Measurements from ENCODE around the gene SEMA5B.

The SEMA5B gene

DNA sequence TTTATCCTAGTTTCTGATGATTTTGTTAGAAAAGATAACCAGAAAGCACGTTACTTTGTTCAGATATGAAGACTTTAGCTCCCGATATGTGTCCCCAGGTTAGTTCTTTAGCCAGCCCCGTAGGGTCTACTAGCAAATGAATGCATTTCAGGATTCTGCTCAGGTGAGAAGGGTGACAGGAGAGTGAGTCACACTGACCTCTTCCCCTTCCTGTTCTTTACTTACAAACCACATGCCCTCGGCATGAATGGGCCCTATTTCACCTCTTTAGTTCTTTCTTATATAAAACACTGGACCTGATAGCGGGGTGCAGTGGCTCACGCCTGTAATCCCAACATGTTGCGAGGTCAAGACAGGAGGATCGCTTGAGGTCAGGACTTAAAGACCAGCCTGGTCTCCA is 134.3 kb downstream of the SEMA5B start:
- TF ChIP-seq, protein P1, sequence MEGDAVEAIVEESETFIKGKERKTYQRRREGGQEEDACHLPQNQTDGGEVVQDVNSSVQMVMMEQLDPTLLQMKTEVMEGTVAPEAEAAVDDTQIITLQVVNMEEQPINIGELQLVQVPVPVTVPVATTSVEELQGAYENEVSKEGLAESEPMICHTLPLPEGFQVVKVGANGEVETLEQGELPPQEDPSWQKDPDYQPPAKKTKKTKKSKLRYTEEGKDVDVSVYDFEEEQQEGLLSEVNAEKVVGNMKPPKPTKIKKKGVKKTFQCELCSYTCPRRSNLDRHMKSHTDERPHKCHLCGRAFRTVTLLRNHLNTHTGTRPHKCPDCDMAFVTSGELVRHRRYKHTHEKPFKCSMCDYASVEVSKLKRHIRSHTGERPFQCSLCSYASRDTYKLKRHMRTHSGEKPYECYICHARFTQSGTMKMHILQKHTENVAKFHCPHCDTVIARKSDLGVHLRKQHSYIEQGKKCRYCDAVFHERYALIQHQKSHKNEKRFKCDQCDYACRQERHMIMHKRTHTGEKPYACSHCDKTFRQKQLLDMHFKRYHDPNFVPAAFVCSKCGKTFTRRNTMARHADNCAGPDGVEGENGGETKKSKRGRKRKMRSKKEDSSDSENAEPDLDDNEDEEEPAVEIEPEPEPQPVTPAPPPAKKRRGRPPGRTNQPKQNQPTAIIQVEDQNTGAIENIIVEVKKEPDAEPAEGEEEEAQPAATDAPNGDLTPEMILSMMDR (conservative IDR thresholded peaks at IDR 0.05; ENCODE audit: control insufficient read depth, insufficient read depth, low read depth, low read length) = no peak
- no peak overlapping the region for H3K4me3 ChIP-seq (ENCODE audit: control insufficient read depth, low read depth, low read length)
- no peak for DNase-seq (ENCODE audit: low read depth)

DNA sequence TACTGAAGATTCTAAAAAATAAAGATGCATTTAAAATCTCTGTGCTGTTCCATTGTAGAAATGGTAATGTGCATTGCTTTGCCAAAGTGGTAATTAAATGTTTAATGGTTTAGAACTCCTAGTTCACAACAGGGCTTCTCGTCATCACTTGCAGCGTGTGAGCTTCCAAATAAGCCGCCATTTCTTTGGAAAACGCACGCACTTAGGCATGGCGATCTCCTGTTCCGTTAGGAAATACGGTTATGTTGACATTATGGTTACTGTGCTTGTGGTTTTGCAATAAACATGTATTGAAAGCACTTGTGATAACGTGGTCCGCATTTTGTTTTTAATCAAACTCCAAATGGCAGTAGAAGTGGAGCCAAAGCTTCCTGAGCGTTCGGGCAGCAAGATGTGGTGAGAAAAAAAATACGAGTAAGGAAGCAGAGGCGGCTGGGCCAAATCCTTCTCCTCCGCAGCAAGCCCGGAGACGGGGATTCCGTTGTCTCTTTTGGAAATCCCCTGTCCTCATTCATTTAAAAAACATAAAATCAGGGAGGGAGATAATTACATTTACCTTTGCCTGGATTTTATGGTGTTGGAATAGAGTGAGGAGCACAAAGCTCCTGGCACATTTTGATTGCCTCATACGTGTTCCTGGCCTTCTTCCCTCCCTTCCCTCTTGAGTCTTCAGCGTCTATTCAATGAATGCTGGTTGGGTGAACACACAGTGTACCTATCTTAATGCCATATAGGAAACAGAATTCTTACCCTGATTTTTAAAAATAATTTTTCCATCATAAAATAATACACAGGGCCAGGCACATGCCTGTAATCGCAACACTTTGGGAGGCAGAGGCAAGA is 135.2 kb downstream of the SEMA5B start:
- TF ChIP-seq, protein P1 (conservative IDR thresholded peaks at IDR 0.05; ENCODE audit: control insufficient read depth, insufficient read depth, low read depth, low read length) = no peak
- DNase-seq (ENCODE audit: low read depth) = no peak
- no peak overlapping the region for H3K4me3 ChIP-seq (ENCODE audit: control insufficient read depth, low read depth, low read length)

DNA sequence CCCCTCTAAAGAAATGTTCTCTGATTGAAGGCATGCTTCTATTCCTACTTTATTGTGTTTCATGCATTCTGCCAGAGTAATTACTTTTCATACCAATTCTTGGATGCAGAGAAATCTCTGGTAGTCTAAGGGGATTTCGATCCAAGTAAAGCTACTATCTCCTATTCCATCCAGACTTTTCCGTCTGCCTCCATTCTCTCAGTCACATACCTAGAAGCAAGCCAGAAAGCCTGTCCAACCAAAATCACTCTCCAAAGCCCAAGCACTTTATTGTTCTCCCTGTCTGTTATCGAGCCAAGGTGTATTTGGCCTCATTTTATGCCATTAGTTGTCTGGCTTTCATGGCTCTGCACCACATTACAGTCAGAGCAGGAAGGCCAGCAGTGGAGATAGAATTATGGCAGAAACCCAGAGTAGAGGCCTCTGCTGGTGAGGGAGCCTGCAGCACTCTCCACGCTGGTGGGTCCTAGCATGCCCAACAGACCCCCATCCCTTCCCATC is 136.8 kb downstream of the SEMA5B start:
- H3K4me3 ChIP-seq (ENCODE audit: control insufficient read depth, low read depth, low read length) = no peak overlapping the region

DNA sequence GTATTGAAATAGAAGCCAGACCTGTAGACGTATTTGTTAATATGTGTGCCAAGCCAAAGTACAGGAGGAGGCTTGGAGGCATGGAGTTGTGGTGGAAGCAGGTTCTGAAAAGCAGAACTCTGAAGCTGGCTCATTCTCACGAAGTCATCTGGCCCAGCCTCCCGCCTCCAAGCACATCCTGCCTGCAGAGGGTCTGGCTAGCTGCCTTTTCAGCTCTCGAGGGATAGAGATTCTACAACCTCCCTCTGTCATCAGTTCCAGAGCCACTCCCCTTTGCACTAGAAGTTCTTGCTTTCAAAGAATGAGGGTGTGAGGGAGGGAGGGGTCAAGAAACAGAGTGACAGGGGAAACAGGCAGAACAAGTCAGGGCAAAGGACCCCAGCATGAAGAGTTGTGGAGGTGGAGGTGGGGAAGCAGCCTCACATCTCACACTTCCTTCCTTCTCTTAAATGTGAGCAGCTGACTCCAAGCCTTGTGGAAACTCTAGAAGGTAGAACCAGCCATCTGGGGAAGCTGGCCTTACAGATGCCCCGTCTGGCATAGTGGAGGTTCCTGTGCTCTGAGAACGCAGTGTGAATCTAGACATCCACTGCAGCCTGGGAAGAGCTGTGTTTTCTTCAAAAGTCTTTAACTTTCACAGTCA is 137.4 kb downstream of the SEMA5B start:
- no peak overlapping the region for H3K4me3 ChIP-seq (ENCODE audit: control insufficient read depth, low read depth, low read length)
- DNase-seq (ENCODE audit: low read depth) = peak; percentile 85
- TF ChIP-seq, protein P1 (conservative IDR thresholded peaks at IDR 0.05; ENCODE audit: control insufficient read depth, insufficient read depth, low read depth, low read length) = no peak

More for the DNA sequence above, 136.8 kb downstream of the SEMA5B start:
- TF ChIP-seq, protein P1 (conservative IDR thresholded peaks at IDR 0.05; ENCODE audit: control insufficient read depth, insufficient read depth, low read depth, low read length) = no peak
- no peak for DNase-seq (ENCODE audit: low read depth)

DNA sequence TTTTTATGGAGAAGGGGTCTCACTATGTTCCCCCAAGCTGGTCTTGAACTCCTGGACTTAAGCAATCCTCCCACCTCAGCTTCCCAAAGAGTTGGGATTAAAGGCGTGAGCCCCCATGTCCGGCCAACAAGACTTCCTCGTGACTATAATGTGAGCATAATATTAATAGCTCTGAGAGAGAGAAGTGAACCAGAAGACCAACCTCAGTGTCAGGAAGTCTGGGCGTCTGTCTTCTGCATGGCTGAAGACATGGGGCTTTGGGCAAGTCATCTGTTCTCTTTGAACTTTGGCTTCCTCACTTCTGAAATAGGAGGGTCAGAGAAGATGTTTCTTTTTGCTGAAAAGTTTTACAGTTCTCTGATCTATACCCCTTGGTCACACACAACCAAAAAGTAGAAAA is 140.6 kb downstream of the SEMA5B start:
- no peak for DNase-seq (ENCODE audit: low read depth)
- TF ChIP-seq, protein P1 (conservative IDR thresholded peaks at IDR 0.05; ENCODE audit: control insufficient read depth, insufficient read depth, low read depth, low read length) = no peak

DNA sequence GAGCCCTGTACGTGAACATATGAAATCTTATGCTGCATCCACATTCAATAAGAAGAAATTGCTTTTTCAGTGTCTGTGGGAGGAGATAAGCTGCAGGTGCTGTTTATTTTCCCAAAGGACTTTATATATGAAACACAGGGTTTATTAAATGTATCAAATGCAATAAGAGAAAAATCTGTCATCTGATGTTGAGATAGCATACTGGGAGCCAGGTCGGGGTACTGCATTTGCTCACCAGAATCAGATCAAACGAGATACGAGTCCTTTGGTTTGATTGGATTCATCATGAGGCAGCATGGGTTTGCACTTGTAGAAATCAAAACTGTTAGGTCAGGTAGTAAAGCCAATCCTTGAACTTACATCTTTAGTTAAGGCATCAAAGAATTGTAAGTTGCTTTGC is 141.3 kb downstream of the SEMA5B start:
- H3K4me3 ChIP-seq (ENCODE audit: control insufficient read depth, low read depth, low read length) = no peak overlapping the region
- no peak for DNase-seq (ENCODE audit: low read depth)
- TF ChIP-seq, protein P1 (conservative IDR thresholded peaks at IDR 0.05; ENCODE audit: control insufficient read depth, insufficient read depth, low read depth, low read length) = no peak

More for the DNA sequence above, 140.6 kb downstream of the SEMA5B start:
- H3K4me3 ChIP-seq (ENCODE audit: control insufficient read depth, low read depth, low read length) = no peak overlapping the region

Data from fibroblast of mammary gland (primary cell).